Pancreas (tissue), 10 donors: ENCODE results near the gene AK3. TPM values are rescaled to one million over a fixed set of nuclear protein-coding genes. Genes with fewer than 3 reads are reported as not detected.
A peak's percentile ranks its signal among the peaks of the same experiment; 100 is the strongest.

Experiments
- ATAC-seq, 4 donors: fragments of 200-7000 bp; cut with Tn5 transposase; one replicate each; pipeline versions ENCODE4 v1.8.0 to v1.9.1; 2020; ENCODE audit warnings: mild to moderate bottlenecking in 4 of 4, moderate library complexity in 4 of 4
- DNase-seq, 6 donors: peaks; one replicate each; pipeline ENCODE4 v3.0.0-alpha.2; 2020
- FAIRE-seq: peaks from 2 replicates; lab custom pipeline; 2012; peaks lifted over from hg19 to GRCh38; lab: Jason Lieb, UNC
- H3K27ac ChIP-seq, 4 donors: fragments of 200-600 bp; sonication (generic); 1 replicate in 3 of 4; 2 replicates in 1 of 4; pipeline versions ENCODE4 v1.5.0 to v1.8.0; 2020
- H3K27me3 ChIP-seq, 4 donors: fragments of 200-600 bp; one replicate each; pipeline ENCODE4 v1.8.0; 2021
- H3K36me3 ChIP-seq, 3 donors: fragments of 200-600 bp; sonication (generic) in 1 of 3; one replicate each; pipeline versions ENCODE4 v1.5.0 to v1.8.0; 2020 to 2021
- H3K4me1 ChIP-seq, 3 donors: fragments of 200-600 bp; one replicate each; pipeline ENCODE4 v1.8.0; 2021
- H3K4me3 ChIP-seq, 4 donors: fragments of 200-600 bp; sonication (generic) in 2 of 4; one replicate each; pipeline versions ENCODE4 v1.5.0 to v1.8.0; 2020 to 2021
- H3K9me3 ChIP-seq, 4 donors: fragments of 200-600 bp; one replicate each; pipeline ENCODE4 v1.8.0; 2021
- CTCF ChIP-seq, 4 donors: fragments of 200-600 bp; sonication (generic) in 3 of 4; IDR thresholded peaks; one replicate each; pipeline versions ENCODE4 v1.5.0 to v1.8.0; 2021; ENCODE audit warnings: antibody characterized with exemption in 4 of 4
- WGBS, 2 donors: extraction: QIAGEN DNeasy Blood & Tissue Kit; methylation state at CpG; one replicate each; pipeline ENCODE4 v1.1.7; 2013; 5-methylcytosine and 5-hydroxymethylcytosine counted together
- intact Hi-C, 3 donors: fragments of 100-400 bp; cut with DNase I; formaldehyde crosslinking; loops; one replicate each; pipeline versions ENCODE4 v1.11.1 to v1.14.2; 2022
- polyA plus RNA-seq, 2 donors: library from polyadenylated mRNA; stranded (reverse); fragments of 200-250 nt; gene quantifications; one replicate each; pipeline ENCODE4 v1.2.3, GENCODE V29; 2013
- total RNA-seq, 6 donors: library from RNA; stranded (reverse); fragmentation: NEBNext Ultra II Directional in 4 of 6; extraction: Animal tissue kit (Norgen Biotek cat#: 25700) in 4 of 6; gene quantifications; one replicate each; pipeline versions ENCODE4 v1.2.1 to v1.2.4, GENCODE V29; 2021 to 2023
- donor health status: healthy with polysubstance abuse.
- donor health status: DM: no; HTN: no; CAD: no; lungs with moderate emphysema.
- donor health status: DM: no; HTN: no; CAD: no.
- donor health status: control.
- donor health status: control.
- donor health status: Bipolar disorder and iron deficiency.
- donor health status: DM: yes; HTN: yes; CAD: no.
- donor health status: DM: no; HTN: no; CAD: no.
- donor health status: DM: no; HTN: no; CAD: no.
- donor health status: DM: yes; HTN: yes; CAD: no.

AK3 gene
- total and polyA plus RNA-seq, 8 donors = 16.2 to 34.5 (median 23.0) TPM

- intact Hi-C loops = no loop called here
- peak in 2 of 4 donors; percentile 23 to 25 for TF ChIP-seq CTCF (IDR thresholded peaks at IDR 0.05)
Measured at GRCh38 chr9:4750023-4750673, 9.1 kb upstream of the AK3 start.

GRCh38 chr9:4748612-4749011, 7.6 kb upstream of the AK3 start:
- FAIRE-seq = no peak
- 92 to 93% methylated on average over 5 of the region's 5 CpGs for WGBS, 2 donors

More at GRCh38 chr9:4750023-4750673, 9.1 kb upstream of the AK3 start:
- Histone ChIP-seq H3K4me3 (no peak overlapping the region), H3K36me3 (no peaks in the 10 kb centered on the region), H3K27ac (no peak overlapping the region), H3K9me3 (no peaks in the 10 kb centered on the region), H3K27me3 (no peaks in the 10 kb centered on the region), H3K4me1 (no peaks in the 10 kb centered on the region)
- FAIRE-seq = no peak
- 36 to 42% methylated on average over 8 of the region's 8 CpGs for WGBS, 2 donors
- peak; percentile 53 to 79 (median 70) for ATAC-seq
- DNase-seq = no peak

GRCh38 chr9:4746278-4747030, 5.5 kb upstream of the AK3 start:
- H3K27ac ChIP-seq = no peak overlapping the region
- ATAC-seq (no peak), FAIRE-seq (no peak), DNase-seq (no peak)
- H3K4me3 ChIP-seq = no peak overlapping the region
- 71 to 78% methylated on average over 2 of the region's 2 CpGs for WGBS, 2 donors
- H3K27me3 ChIP-seq = no peaks in the 10 kb centered on the region
- peaks cover 0 to 5% (median 3%) of the 10 kb centered on the region in 3 donors for H3K4me1 ChIP-seq
- intact Hi-C loops = no loop called here
- no peaks in the 10 kb centered on the region for H3K36me3 ChIP-seq
- no peaks in the 10 kb centered on the region for H3K9me3 ChIP-seq
- no peak for TF ChIP-seq CTCF (IDR thresholded peaks at IDR 0.05)

More at GRCh38 chr9:4748612-4749011, 7.6 kb upstream of the AK3 start:
- intact Hi-C loops = no loop called here
- no peak overlapping the region for H3K27ac ChIP-seq
- ATAC-seq (no peak), DNase-seq (no peak)
- no peaks in the 10 kb centered on the region for H3K27me3 ChIP-seq
- H3K4me1 ChIP-seq = no peaks in the 10 kb centered on the region
- no peak overlapping the region for H3K4me3 ChIP-seq
- no peaks in the 10 kb centered on the region for H3K36me3 ChIP-seq
- TF ChIP-seq CTCF (IDR thresholded peaks at IDR 0.05) = no peak
- no peaks in the 10 kb centered on the region for H3K9me3 ChIP-seq

- DNase-seq (no peak), ATAC-seq (no peak), FAIRE-seq (no peak)
- intact Hi-C loops = no loop called here
- Histone ChIP-seq H3K27me3 (no peaks in the 10 kb centered on the region), H3K27ac (peak overlapping the region in 1 of 4 donors; percentile 12), H3K4me3 (no peak overlapping the region), H3K9me3 (no peaks in the 10 kb centered on the region), H3K4me1 (peaks cover 0 to 6% (median 5%) of the 10 kb centered on the region in 3 donors), H3K36me3 (no peaks in the 10 kb centered on the region)
- WGBS, 2 donors = 54 to 58% methylated on average over 5 of the region's 5 CpGs
- no peak for TF ChIP-seq CTCF (IDR thresholded peaks at IDR 0.05)
Measured at GRCh38 chr9:4743131-4743875, 2.3 kb upstream of the AK3 start.
